Fibroblast of lung (primary cell): ENCODE measurements around the gene LYPD6.

Source experiments
- CTCF ChIP-seq, 2 donors: IDR thresholded peaks in 1 of 2; conservative IDR thresholded peaks in 1 of 2; 1 replicate in 1 of 2; 2 replicates in 1 of 2; pipeline ENCODE4 v1.5.1; 2011 to 2012; ENCODE audit warnings: low read length in 2 of 2, control low read depth in 1 of 2, inconsistent platforms in 1 of 2, low read depth in 1 of 2, mild to moderate bottlenecking in 1 of 2
- EZH2 ChIP-seq: IDR thresholded peaks from 2 replicates; pipeline ENCODE4 v1.5.1; 2012; ENCODE audit warnings: low read length, control low read depth, mild to moderate bottlenecking; ENCODE audit errors: missing control alignments

- TF ChIP-seq CTCF (conservative IDR thresholded peaks at IDR 0.05 in 1 of 2, IDR thresholded peaks at IDR 0.05 in 1 of 2; ENCODE audit: low read depth in 1 of 2, low read length in 2 of 2), result no peak
- TF ChIP-seq EZH2, result no peak
Measured at GRCh38 chr2:149422337-149422990, 92.1 kb downstream of the LYPD6 start.
